Measurements from ENCODE around the gene SPRED1. TPM values are rescaled to one million over a fixed set of nuclear protein-coding genes. Genes with fewer than 3 reads are reported as not detected.

Gene SPRED1
- total and polyA plus RNA-seq, 2 experiments from 2014 or later = 11.4 to 44.0 TPM

DNA sequence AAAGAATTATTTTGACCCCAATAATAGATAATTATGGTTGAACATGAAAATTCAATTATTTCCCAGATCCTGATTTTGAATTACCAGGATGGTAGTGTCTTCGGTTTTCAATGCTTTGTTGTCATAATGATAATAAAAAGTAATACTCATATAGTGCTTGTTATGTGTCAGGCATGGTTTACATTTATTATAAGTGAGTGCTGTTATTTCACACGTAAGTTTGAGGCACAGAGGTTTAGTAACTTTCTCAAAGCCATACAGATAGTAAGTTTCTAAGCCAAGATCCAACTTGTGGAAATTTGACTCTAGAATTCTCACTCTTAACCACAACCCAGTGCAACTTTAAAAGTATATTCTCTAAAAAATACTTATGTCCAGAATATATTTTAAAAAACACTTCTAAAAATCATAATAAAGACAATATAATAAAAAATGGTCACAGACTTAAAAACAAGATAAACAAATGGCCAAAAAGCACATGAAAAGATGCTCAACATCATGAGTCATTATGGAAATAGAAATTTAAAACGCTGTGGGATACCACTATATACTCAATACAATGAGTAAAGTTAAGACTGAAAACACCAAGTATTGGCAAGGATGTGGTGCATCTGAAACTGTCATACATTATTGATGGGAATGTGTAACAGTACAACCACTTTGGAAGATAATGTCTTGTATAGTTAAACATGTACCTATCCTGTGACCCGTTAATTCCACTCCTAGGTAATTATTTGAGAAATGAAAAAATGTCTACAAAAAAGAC is 45.2 kb downstream of the SPRED1 start (continued):
- TF ChIP-seq, protein P1, sequence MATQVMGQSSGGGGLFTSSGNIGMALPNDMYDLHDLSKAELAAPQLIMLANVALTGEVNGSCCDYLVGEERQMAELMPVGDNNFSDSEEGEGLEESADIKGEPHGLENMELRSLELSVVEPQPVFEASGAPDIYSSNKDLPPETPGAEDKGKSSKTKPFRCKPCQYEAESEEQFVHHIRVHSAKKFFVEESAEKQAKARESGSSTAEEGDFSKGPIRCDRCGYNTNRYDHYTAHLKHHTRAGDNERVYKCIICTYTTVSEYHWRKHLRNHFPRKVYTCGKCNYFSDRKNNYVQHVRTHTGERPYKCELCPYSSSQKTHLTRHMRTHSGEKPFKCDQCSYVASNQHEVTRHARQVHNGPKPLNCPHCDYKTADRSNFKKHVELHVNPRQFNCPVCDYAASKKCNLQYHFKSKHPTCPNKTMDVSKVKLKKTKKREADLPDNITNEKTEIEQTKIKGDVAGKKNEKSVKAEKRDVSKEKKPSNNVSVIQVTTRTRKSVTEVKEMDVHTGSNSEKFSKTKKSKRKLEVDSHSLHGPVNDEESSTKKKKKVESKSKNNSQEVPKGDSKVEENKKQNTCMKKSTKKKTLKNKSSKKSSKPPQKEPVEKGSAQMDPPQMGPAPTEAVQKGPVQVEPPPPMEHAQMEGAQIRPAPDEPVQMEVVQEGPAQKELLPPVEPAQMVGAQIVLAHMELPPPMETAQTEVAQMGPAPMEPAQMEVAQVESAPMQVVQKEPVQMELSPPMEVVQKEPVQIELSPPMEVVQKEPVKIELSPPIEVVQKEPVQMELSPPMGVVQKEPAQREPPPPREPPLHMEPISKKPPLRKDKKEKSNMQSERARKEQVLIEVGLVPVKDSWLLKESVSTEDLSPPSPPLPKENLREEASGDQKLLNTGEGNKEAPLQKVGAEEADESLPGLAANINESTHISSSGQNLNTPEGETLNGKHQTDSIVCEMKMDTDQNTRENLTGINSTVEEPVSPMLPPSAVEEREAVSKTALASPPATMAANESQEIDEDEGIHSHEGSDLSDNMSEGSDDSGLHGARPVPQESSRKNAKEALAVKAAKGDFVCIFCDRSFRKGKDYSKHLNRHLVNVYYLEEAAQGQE (IDR thresholded peaks at IDR 0.05; ENCODE audit: unreplicated experiment) = no peak
- TF ChIP-seq ZNF114 (CRISPR knock-in tag; IDR thresholded peaks at IDR 0.05) = no peak
- TF ChIP-seq STAT1 (IDR thresholded peaks at IDR 0.05; ENCODE audit: unreplicated experiment) = no peak
- no peak for TF ChIP-seq EZH2phosphoT487 (IDR thresholded peaks at IDR 0.05; ENCODE audit: unreplicated experiment)
- TF ChIP-seq POLR2AphosphoS5 (IDR thresholded peaks at IDR 0.05; ENCODE audit: low read depth) = no peak
- no peak for TF ChIP-seq EZH2 (IDR thresholded peaks at IDR 0.05; ENCODE audit: low read depth, unreplicated experiment)

DNA sequence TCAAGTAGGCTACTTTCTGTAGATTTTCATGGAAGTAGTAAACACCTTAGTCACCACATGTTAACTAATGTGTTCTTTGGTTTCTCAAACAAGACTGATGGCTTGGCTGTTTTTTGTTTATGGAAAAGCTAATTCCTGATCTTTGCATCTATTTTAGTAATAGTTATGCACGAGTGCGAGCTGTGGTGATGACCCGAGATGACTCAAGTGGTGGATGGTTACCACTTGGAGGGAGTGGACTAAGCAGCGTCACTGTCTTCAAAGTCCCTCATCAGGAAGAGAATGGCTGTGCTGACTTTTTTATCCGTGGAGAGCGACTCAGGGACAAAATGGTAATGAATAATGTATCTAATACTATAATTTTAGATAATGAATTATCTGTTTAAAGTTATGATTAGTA is 46.6 kb downstream of the SPRED1 start:
- no peak for ATAC-seq
- no peaks in the 10 kb centered on the region for H3K27me3 Mint-ChIP-seq (ENCODE audit: insufficient read depth, low read depth, poor library complexity)
- Histone ChIP-seq H3F3A (replicated peaks; ENCODE audit: low read depth) (no peaks in the 10 kb centered on the region), H3K79me2 (replicated peaks; ENCODE audit: insufficient read depth) (peaks cover 98% of the 10 kb centered on the region), H3K27ac (ENCODE audit: low read depth) (no peak overlapping the region), H4K20me1 (replicated peaks; ENCODE audit: insufficient read depth) (peaks cover 47% of the 10 kb centered on the region), H2AFZ (no peak overlapping the region), H3K36me3 (ENCODE audit: insufficient read depth) (no peaks in the 10 kb centered on the region), H3K4me1 (ENCODE audit: insufficient read depth) (peaks cover 21% of the 10 kb centered on the region), H3K27me3 (ENCODE audit: insufficient read depth) (no peaks in the 10 kb centered on the region), H3K4me3 (no peak overlapping the region), H3K4me2 (no peak overlapping the region), H3K9me2 (ENCODE audit: insufficient read depth) (no peaks in the 10 kb centered on the region)
- DNase-seq (ENCODE audit: low spot score) = no peak
- peaks cover 6% of the 10 kb centered on the region; the same call in 2 of the 3 replicates for H3K36me3 Mint-ChIP-seq (ENCODE audit: low read depth)
- no peak overlapping the region for H3K4me3 Mint-ChIP-seq
- TF ChIP-seq, protein P2, sequence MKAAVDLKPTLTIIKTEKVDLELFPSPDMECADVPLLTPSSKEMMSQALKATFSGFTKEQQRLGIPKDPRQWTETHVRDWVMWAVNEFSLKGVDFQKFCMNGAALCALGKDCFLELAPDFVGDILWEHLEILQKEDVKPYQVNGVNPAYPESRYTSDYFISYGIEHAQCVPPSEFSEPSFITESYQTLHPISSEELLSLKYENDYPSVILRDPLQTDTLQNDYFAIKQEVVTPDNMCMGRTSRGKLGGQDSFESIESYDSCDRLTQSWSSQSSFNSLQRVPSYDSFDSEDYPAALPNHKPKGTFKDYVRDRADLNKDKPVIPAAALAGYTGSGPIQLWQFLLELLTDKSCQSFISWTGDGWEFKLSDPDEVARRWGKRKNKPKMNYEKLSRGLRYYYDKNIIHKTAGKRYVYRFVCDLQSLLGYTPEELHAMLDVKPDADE (IDR thresholded peaks at IDR 0.05) = no peak
- TF ChIP-seq, protein P3, sequence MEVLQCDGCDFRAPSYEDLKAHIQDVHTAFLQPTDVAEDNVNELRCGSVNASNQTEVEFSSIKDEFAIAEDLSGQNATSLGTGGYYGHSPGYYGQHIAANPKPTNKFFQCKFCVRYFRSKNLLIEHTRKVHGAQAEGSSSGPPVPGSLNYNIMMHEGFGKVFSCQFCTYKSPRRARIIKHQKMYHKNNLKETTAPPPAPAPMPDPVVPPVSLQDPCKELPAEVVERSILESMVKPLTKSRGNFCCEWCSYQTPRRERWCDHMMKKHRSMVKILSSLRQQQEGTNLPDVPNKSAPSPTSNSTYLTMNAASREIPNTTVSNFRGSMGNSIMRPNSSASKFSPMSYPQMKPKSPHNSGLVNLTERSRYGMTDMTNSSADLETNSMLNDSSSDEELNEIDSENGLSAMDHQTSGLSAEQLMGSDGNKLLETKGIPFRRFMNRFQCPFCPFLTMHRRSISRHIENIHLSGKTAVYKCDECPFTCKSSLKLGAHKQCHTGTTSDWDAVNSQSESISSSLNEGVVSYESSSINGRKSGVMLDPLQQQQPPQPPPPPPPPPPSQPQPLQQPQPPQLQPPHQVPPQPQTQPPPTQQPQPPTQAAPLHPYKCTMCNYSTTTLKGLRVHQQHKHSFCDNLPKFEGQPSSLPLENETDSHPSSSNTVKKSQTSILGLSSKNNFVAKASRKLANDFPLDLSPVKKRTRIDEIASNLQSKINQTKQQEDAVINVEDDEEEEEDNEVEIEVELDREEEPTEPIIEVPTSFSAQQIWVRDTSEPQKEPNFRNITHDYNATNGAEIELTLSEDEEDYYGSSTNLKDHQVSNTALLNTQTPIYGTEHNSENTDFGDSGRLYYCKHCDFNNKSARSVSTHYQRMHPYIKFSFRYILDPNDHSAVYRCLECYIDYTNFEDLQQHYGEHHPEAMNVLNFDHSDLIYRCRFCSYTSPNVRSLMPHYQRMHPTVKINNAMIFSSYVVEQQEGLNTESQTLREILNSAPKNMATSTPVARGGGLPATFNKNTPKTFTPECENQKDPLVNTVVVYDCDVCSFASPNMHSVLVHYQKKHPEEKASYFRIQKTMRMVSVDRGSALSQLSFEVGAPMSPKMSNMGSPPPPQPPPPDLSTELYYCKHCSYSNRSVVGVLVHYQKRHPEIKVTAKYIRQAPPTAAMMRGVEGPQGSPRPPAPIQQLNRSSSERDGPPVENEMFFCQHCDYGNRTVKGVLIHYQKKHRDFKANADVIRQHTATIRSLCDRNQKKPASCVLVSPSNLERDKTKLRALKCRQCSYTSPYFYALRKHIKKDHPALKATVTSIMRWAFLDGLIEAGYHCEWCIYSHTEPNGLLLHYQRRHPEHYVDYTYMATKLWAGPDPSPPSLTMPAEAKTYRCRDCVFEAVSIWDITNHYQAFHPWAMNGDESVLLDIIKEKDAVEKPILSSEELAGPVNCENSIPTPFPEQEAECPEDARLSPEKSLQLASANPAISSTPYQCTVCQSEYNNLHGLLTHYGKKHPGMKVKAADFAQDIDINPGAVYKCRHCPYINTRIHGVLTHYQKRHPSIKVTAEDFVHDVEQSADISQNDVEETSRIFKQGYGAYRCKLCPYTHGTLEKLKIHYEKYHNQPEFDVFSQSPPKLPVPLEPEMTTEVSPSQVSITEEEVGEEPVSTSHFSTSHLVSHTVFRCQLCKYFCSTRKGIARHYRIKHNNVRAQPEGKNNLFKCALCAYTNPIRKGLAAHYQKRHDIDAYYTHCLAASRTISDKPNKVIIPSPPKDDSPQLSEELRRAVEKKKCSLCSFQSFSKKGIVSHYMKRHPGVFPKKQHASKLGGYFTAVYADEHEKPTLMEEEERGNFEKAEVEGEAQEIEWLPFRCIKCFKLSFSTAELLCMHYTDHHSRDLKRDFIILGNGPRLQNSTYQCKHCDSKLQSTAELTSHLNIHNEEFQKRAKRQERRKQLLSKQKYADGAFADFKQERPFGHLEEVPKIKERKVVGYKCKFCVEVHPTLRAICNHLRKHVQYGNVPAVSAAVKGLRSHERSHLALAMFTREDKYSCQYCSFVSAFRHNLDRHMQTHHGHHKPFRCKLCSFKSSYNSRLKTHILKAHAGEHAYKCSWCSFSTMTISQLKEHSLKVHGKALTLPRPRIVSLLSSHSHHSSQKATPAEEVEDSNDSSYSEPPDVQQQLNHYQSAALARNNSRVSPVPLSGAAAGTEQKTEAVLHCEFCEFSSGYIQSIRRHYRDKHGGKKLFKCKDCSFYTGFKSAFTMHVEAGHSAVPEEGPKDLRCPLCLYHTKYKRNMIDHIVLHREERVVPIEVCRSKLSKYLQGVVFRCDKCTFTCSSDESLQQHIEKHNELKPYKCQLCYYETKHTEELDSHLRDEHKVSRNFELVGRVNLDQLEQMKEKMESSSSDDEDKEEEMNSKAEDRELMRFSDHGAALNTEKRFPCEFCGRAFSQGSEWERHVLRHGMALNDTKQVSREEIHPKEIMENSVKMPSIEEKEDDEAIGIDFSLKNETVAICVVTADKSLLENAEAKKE (CRISPR knock-in tag; IDR thresholded peaks at IDR 0.05) = no peak
- TF ChIP-seq EZH2 (IDR thresholded peaks at IDR 0.05; ENCODE audit: low read depth, unreplicated experiment) = no peak
- TF ChIP-seq, protein P4, sequence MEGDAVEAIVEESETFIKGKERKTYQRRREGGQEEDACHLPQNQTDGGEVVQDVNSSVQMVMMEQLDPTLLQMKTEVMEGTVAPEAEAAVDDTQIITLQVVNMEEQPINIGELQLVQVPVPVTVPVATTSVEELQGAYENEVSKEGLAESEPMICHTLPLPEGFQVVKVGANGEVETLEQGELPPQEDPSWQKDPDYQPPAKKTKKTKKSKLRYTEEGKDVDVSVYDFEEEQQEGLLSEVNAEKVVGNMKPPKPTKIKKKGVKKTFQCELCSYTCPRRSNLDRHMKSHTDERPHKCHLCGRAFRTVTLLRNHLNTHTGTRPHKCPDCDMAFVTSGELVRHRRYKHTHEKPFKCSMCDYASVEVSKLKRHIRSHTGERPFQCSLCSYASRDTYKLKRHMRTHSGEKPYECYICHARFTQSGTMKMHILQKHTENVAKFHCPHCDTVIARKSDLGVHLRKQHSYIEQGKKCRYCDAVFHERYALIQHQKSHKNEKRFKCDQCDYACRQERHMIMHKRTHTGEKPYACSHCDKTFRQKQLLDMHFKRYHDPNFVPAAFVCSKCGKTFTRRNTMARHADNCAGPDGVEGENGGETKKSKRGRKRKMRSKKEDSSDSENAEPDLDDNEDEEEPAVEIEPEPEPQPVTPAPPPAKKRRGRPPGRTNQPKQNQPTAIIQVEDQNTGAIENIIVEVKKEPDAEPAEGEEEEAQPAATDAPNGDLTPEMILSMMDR (conservative IDR thresholded peaks at IDR 0.05; ENCODE audit: low read depth in 2 of 2) = no peak
- TF ChIP-seq STAT1 (IDR thresholded peaks at IDR 0.05; ENCODE audit: unreplicated experiment) = no peak
- H3K27ac Mint-ChIP-seq = peak overlapping the region; percentile 56
- no peaks in the 10 kb centered on the region for H3K9me3 Mint-ChIP-seq
- peaks cover 40% of the 10 kb centered on the region for H3K4me1 Mint-ChIP-seq

Measured in GM23338 (cell line).